Esophagus squamous epithelium (tissue), 4 donors: ENCODE data around the gene TIMP4.

Experiments used
- POLR2A ChIP-seq, 4 donors: fragments of 450-650 bp; IDR thresholded peaks; one replicate each; pipeline ENCODE4 v1.6.1; 2017; ENCODE audit warnings: antibody characterized with exemption in 4 of 4, mild to moderate bottlenecking in 4 of 4, moderate library complexity in 3 of 4
- TF ChIP-seq, protein P1 (sequence below), 6 experiments: fragments of 450-650 bp in 4 of 6; fragments of 200-600 bp in 2 of 6; sonication (generic) in 2 of 6; IDR thresholded peaks; one replicate each; pipeline ENCODE4 v1.5.1; 2016 to 2019; ENCODE audit warnings: antibody characterized with exemption in 6 of 6, mild to moderate bottlenecking in 4 of 6, moderate library complexity in 4 of 6

GRCh38 chr3:12188328-12188648 lies 29.6 kb upstream of the TIMP4 start:
- TF ChIP-seq, protein P1, sequence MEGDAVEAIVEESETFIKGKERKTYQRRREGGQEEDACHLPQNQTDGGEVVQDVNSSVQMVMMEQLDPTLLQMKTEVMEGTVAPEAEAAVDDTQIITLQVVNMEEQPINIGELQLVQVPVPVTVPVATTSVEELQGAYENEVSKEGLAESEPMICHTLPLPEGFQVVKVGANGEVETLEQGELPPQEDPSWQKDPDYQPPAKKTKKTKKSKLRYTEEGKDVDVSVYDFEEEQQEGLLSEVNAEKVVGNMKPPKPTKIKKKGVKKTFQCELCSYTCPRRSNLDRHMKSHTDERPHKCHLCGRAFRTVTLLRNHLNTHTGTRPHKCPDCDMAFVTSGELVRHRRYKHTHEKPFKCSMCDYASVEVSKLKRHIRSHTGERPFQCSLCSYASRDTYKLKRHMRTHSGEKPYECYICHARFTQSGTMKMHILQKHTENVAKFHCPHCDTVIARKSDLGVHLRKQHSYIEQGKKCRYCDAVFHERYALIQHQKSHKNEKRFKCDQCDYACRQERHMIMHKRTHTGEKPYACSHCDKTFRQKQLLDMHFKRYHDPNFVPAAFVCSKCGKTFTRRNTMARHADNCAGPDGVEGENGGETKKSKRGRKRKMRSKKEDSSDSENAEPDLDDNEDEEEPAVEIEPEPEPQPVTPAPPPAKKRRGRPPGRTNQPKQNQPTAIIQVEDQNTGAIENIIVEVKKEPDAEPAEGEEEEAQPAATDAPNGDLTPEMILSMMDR (IDR thresholded peaks at IDR 0.05), result no peak
- no peak for TF ChIP-seq POLR2A (IDR thresholded peaks at IDR 0.05)
